Heart left ventricle (tissue), 16 donors: ENCODE data around the gene ACSM4. TPM values are rescaled to one million over a fixed set of nuclear protein-coding genes. Genes with fewer than 3 reads are reported as not detected.

Experiments used
- ATAC-seq, 4 donors: fragments of 200-7000 bp; cut with Tn5 transposase; one replicate each; pipeline ENCODE4 v1.9.1; 2020 to 2022; ENCODE audit warnings: moderate library complexity in 4 of 4, mild to moderate bottlenecking in 3 of 4, moderate number of reproducible peaks in 1 of 4
- DNase-seq, 5 donors: peaks; one replicate each; pipeline ENCODE4 v3.0.0-alpha.2; 2020
- H3K27ac ChIP-seq, 12 donors: fragments of 200-600 bp; sonication (generic) in 4 of 12; one replicate each; pipeline versions ENCODE4 v1.5.0 to v1.8.0; 2016 to 2022; ENCODE audit warnings: mild to moderate bottlenecking in 2 of 12
- H3K27me3 ChIP-seq, 9 donors: fragments of 200-600 bp; sonication (generic) in 2 of 9; one replicate each; pipeline versions ENCODE4 v1.5.1 to v1.8.0; 2016 to 2022; ENCODE audit warnings: mild to moderate bottlenecking in 3 of 9
- H3K36me3 ChIP-seq, 9 donors: fragments of 200-600 bp; sonication (generic) in 2 of 9; one replicate each; pipeline versions ENCODE4 v1.5.0 to v1.8.0; 2018 to 2022; ENCODE audit warnings: mild to moderate bottlenecking in 2 of 9
- H3K4me1 ChIP-seq, 12 donors: fragments of 200-600 bp; sonication (generic) in 4 of 12; one replicate each; pipeline versions ENCODE4 v1.5.0 to v1.8.0; 2016 to 2022; ENCODE audit warnings: mild to moderate bottlenecking in 3 of 12
- H3K4me3 ChIP-seq, 12 donors: fragments of 200-600 bp; sonication (generic) in 4 of 12; one replicate each; pipeline versions ENCODE4 v1.5.0 to v1.8.0; 2017 to 2022; ENCODE audit warnings: mild to moderate bottlenecking in 9 of 12, moderate library complexity in 4 of 12
- H3K9me3 ChIP-seq, 12 donors: fragments of 200-600 bp; sonication (generic) in 4 of 12; one replicate each; pipeline versions ENCODE4 v1.5.0 to v1.8.0; 2016 to 2022; ENCODE audit warnings: mild to moderate bottlenecking in 1 of 12
- POLR2A ChIP-seq, 2 donors: fragments of 450-650 bp; IDR thresholded peaks; one replicate each; pipeline ENCODE4 v1.6.1; 2017; ENCODE audit warnings: antibody characterized with exemption in 2 of 2, mild to moderate bottlenecking in 2 of 2, moderate library complexity in 2 of 2
- WGBS, 4 donors: extraction: QIAGEN DNeasy Blood & Tissue Kit in 2 of 4; methylation state at CpG; one replicate each; pipeline versions ENCODE4 v1.1.5 to v1.1.7; 2013 to 2018; 5-methylcytosine and 5-hydroxymethylcytosine counted together
- intact Hi-C, 10 donors: fragments of 100-400 bp; cut with DNase I; formaldehyde crosslinking; loops; one replicate each; pipeline versions ENCODE4 v1.11.1 to v1.14.2; 2022
- polyA plus RNA-seq, 2 donors: library from polyadenylated mRNA; stranded (reverse); fragments of 200-250 nt; gene quantifications; one replicate each; pipeline ENCODE4 v1.2.3, GENCODE V29; 2013
- total RNA-seq, 9 donors: library from RNA; depleted of rRNA in 2 of 9; stranded (reverse); fragments of >200 nt in 2 of 9; fragmentation: NEBNext Ultra II Directional in 3 of 9; extraction: Animal tissue kit (Norgen Biotek cat#: 25700) in 3 of 9; gene quantifications; one replicate each; pipeline versions ENCODE4 v1.1.0 to v1.2.4, GENCODE V29; 2016 to 2023
- TF ChIP-seq, protein P1 (sequence below), 12 donors: fragments of 200-600 bp; sonication (generic) in 4 of 12; IDR thresholded peaks; one replicate each; pipeline versions ENCODE4 v1.5.0 to v1.8.0; 2018 to 2022; ENCODE audit warnings: antibody characterized with exemption in 12 of 12, mild to moderate bottlenecking in 5 of 12
- donor health status: ischemic (EF 13 %, LVEDD 7.1; RV severe dilation, severe dysfunction).
- donor health status: healthy with polysubstance abuse.
- donor health status: DM: no; HTN: yes; CAD: no.
- donor health status: DM: no; HTN: no; CAD: no.
- donor health status: ischemic (EF 25% LVEDD 6.9; RV normal size, moderate dysfunction).
- donor health status: ischemic (EF 25% LVEDD 5.7; RV mildly dilated, moderate dysfunction).
- donor health status: healthy.
- donor health status: DM: yes; HTN: yes; CAD: no.
- donor health status: ischemic (EF 35%, LVEDD 5.7; RV mildly dilated, moderate dysfunction).
- donor health status: nonischemic (EF 11% LVEDD 7.7; RV severe dilation, severe dysfunction).
- donor health status: DM: yes; HTN: yes; CAD: no.
- donor health status: PGD.
- donor health status: ischemic (EF 29% LVEDD 5.4; RV normal size, mild dysfunction).
- donor health status: nonischemic (EF 23%, LVEDD 6.1; RV moderate dilation, normal function).

ACSM4 gene
- total and polyA plus RNA-seq, 11 donors = not detected

DNA sequence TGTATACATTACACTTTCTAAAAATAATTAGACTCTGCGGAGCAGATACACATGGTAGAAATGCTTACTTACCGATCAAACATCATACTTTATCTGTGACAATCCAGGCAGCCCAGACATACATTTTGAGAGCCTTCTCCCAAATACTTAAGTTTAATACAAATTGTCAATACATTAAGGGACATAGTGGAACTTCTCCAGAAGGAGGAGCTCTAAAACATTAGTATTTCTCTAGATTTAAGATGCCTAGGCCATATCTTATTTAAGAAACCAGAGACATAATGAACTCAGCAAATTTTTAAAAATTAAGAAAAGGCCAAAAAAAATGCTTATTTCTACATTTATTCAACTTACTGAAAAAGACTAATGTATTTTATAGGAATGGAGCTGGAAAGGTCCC, 16.1 kb downstream of the ACSM4 start:
- ATAC-seq (no peak), DNase-seq (no peak)
- Histone ChIP-seq H3K27me3 (no peaks in the 10 kb centered on the region), H3K4me3 (no peak overlapping the region), H3K27ac (no peak overlapping the region), H3K36me3 (no peaks in the 10 kb centered on the region), H3K4me1 (no peaks in the 10 kb centered on the region), H3K9me3 (peaks cover 0 to 2% (median 0%) of the 10 kb centered on the region in 12 donors)
- WGBS, 4 donors = 73 to 83% (median 75%) methylated on average over 2 of the region's 2 CpGs
- TF ChIP-seq, protein P1, sequence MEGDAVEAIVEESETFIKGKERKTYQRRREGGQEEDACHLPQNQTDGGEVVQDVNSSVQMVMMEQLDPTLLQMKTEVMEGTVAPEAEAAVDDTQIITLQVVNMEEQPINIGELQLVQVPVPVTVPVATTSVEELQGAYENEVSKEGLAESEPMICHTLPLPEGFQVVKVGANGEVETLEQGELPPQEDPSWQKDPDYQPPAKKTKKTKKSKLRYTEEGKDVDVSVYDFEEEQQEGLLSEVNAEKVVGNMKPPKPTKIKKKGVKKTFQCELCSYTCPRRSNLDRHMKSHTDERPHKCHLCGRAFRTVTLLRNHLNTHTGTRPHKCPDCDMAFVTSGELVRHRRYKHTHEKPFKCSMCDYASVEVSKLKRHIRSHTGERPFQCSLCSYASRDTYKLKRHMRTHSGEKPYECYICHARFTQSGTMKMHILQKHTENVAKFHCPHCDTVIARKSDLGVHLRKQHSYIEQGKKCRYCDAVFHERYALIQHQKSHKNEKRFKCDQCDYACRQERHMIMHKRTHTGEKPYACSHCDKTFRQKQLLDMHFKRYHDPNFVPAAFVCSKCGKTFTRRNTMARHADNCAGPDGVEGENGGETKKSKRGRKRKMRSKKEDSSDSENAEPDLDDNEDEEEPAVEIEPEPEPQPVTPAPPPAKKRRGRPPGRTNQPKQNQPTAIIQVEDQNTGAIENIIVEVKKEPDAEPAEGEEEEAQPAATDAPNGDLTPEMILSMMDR (IDR thresholded peaks at IDR 0.05) = no peak
- no peak for TF ChIP-seq POLR2A (IDR thresholded peaks at IDR 0.05)
- intact Hi-C loops = no loop called here

GRCh38 chr12:7321624-7322023, 17.8 kb downstream of the ACSM4 start:
- ATAC-seq = no peak
- WGBS, 4 donors = 53 to 100% (median 56%) methylated on average over 1 to 2 of the region's 2 CpGs

GRCh38 chr12:7322599-7322998, 18.7 kb downstream of the ACSM4 start:
- no peaks in the 10 kb centered on the region for H3K36me3 ChIP-seq
- no peaks in the 10 kb centered on the region for H3K4me1 ChIP-seq
- H3K27me3 ChIP-seq = peaks cover 0 to 4% (median 0%) of the 10 kb centered on the region in 9 donors
- H3K27ac ChIP-seq = no peak overlapping the region
- H3K4me3 ChIP-seq = no peak overlapping the region
- 76 to 94% (median 87%) methylated on average over 5 of the region's 5 CpGs for WGBS, 4 donors
- ATAC-seq (no peak), DNase-seq (no peak)
- no peak for TF ChIP-seq POLR2A (IDR thresholded peaks at IDR 0.05)
- TF ChIP-seq, protein P1 (IDR thresholded peaks at IDR 0.05) = no peak
- H3K9me3 ChIP-seq = no peaks in the 10 kb centered on the region
- intact Hi-C loops = no loop called here

More at GRCh38 chr12:7321624-7322023, 17.8 kb downstream of the ACSM4 start:
- peaks cover 0 to 2% (median 0%) of the 10 kb centered on the region in 12 donors for H3K9me3 ChIP-seq
- H3K36me3 ChIP-seq = no peaks in the 10 kb centered on the region
- TF ChIP-seq POLR2A (IDR thresholded peaks at IDR 0.05) = no peak
- TF ChIP-seq, protein P1 (IDR thresholded peaks at IDR 0.05) = no peak
- no peak for DNase-seq
- no peaks in the 10 kb centered on the region for H3K27me3 ChIP-seq
- no peak overlapping the region for H3K27ac ChIP-seq
- intact Hi-C loops = no loop called here
- H3K4me3 ChIP-seq = no peak overlapping the region
- H3K4me1 ChIP-seq = no peaks in the 10 kb centered on the region

DNA sequence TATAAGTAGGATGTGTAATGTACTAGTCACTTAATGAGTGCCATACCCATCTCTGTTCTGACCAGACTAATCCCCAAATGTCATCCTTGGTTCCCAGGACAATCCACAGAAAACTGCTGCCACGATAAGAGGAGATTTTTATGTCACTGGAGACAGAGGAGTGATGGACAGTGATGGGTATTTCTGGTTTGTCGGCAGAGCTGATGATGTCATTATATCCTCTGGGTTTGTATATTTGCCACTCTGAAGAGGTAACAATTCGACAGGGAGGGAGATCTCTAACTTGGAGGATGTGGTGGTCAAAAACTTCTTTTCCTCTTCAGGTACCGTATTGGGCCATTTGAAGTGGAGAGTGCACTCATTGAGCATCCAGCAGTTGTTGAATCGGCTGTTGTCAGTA, 20.3 kb downstream of the ACSM4 start:
- Histone ChIP-seq H3K27me3 (peaks cover 0 to 4% (median 0%) of the 10 kb centered on the region in 9 donors), H3K36me3 (no peaks in the 10 kb centered on the region), H3K27ac (no peak overlapping the region), H3K4me1 (no peaks in the 10 kb centered on the region), H3K9me3 (no peaks in the 10 kb centered on the region), H3K4me3 (no peak overlapping the region)
- intact Hi-C loops = no loop called here
- no peak for TF ChIP-seq POLR2A (IDR thresholded peaks at IDR 0.05)
- TF ChIP-seq, protein P1 (IDR thresholded peaks at IDR 0.05) = no peak
- 70 to 78% (median 78%) methylated on average over 5 of the region's 5 CpGs for WGBS, 4 donors
- DNase-seq (no peak), ATAC-seq (no peak)
